HG02943 (cell line): ENCODE data around the gene CTTN.

Source experiments
- ATAC-seq: cut with Tn5 transposase; IDR thresholded peaks from one replicate; pipeline ENCODE4 v1.9.1; 2021; ENCODE audit warnings: mild to moderate bottlenecking, low read depth, moderate library complexity; ENCODE audit not compliant: unreplicated experiment

CTTN gene

DNA sequence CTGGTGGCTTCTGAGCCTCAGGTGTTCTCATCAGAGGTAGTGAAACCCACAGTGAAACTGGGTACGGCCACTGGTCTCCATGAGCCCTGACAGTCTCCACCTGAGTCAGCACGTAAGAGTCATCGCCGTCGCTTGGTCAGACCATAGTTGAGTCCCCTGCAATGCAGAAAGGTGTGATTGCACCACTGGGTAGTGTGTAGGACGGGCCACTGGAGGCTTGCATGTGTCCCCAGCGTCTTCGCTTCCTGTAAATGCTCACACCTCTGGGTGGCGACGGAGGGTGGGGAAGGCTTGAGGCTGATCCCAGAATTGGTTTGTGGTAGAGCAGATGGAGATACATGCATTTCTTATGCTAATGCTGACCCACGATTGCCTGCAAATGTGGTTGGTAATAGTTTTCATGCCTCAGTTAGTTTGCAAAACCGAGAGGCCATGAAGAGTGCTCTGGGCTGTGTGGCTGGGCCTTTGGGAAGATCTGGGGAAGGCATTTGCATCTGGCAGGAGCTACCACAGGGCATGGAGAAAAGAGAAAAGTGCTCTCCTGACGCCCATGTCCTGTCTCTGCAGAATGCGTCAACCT, 26.5 kb downstream of the CTTN start:
- ATAC-seq: no peak

DNA sequence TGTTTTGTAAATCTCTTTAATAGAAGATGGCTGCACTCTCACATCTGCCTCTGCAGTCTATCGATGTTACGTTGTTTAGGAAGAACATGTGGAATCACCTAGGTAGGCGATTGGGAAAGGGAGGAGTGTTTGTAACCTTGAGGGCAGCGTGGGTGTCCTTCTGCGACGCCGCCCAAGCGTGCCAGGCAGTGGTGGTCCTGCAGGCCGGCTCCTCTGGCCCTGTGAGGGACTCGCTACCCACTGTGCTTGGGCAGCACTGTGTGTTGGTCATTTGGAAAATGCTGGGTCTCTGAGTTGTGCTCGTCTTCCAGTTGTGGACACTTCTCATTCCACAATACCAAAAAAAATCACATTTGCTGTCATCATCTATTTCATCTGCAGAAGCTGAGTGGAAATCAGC, 29.1 kb downstream of the CTTN start:
- ATAC-seq: no peak

DNA sequence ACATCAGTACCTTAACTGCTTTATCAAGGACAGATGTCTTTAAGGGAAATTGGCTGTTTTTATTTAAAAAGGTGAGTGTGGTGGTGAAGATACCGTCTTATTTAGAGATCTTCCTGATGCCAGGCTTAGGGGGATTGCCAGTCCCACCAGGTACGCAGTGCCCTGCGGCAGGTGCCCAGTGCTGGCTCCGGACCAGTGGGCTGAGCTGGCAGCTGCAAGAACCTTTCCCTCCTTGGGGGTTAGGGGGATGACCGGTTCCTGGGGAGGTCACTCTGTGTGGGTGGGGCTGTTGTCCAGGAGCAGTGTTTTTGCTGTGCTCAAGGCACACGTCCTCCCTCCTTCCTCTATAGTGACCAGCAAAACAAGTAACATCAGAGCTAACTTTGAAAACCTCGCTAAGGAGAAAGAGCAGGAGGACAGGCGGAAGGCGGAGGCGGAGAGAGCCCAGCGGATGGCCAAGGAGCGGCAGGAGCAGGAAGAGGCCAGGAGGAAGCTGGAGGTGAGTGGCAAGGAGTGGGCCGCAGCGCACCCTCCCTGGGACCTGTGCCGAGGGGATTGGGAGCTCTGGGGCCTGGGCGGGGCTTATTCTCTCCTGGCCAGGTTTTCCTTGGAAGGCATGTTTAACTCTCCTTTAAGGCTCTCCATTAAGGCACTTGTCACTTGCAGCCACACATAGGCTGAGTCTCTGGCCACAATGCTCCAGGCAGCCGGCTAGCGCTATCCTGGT, 30.5 kb downstream of the CTTN start:
- no peak for ATAC-seq

DNA sequence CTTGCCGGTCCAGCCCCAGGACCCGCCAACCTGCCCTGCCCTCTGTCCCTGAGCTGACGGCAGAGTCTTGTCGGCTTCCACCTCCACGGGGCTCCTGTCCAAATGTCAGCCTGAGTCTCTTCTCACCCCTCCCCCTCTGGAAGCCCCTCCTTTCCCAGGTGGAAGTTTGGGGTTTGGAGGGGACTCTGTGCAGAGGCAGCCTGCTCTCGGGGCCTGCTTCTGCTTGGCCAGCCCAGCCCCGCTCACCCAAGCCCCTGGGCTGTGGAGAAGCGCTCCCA, 31.0 kb downstream of the CTTN start:
- no peak for ATAC-seq

DNA sequence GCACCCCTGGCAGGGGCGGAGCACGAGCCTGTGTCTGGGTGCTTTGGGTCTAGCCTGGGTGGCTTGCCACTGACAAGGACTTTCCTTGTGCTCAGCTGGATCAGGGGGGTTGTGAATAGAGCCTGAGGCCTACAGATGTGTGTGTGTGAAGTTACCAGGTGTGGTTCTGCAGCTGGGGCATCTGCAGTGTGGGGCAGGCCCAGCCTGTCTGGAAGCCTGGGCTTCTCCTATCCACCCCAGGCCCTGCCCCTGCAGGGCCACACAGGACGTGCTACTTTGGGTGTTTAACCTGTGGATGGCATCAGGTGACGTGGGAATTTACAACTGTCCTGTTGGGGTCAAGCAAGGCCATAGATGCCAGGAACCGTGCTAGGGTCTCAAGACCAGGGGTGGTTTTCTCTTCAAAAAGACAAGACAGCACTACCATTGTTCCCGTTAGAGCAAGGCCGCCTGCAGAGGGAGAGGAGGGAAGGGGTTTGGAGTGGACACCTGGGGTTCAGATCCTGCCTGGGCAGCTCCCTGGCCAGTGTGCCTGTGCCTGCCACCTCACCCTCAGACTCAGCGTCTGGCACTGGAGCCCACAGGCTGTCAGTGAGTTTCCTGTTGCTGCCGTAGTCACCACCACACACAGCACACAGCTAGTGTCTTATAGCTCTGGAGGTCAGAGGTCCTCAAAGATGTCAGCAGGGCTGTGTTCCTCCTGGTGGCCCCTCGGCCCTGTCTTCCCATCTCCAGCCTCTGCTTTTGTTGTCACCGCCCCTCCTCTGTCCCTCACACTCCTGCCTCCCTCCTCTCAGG, 31.6 kb downstream of the CTTN start:
- ATAC-seq: no peak

DNA sequence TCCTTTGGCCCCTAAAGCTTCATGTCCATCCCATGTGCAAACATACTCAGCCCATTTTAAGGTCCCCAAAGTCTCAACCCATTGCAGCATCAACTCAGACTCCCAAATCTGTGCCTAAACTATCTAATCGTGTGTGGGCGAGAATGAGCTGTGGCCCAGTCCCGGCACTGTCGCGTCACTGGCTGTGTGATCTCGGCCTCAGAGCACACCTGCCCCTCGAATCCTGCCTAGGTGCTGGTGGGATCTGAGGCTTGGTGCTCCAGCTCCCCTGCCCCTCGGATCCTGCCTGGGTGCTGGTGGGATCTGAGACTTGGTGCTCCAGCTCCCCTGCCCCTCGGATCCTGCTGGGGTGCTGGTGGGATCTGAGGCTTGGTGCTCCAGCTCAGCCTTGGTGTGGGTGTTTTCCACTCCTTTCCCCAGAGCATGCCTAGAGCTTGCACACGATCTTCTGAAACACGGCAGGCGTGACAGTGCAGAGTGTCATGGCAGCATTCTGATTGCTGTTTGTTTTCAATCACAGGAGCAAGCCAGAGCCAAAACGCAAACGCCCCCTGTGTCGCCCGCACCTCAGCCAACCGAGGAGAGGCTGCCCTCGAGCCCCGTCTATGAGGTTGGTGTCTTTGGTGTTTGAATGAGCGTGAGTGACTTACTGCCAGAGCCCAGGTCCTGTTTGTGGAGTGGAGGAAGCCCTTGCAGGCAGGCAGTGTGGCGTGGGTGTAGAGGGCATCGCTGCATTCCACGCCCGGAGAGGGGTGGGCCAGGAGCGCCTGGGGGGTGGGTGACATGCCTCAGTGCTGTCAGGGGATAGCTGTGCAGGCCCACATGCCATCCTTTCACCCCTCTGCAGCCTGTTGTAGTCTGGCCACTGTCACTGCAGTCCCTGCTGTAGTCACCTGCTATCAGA, 32.6 kb downstream of the CTTN start:
- ATAC-seq: no peak

DNA sequence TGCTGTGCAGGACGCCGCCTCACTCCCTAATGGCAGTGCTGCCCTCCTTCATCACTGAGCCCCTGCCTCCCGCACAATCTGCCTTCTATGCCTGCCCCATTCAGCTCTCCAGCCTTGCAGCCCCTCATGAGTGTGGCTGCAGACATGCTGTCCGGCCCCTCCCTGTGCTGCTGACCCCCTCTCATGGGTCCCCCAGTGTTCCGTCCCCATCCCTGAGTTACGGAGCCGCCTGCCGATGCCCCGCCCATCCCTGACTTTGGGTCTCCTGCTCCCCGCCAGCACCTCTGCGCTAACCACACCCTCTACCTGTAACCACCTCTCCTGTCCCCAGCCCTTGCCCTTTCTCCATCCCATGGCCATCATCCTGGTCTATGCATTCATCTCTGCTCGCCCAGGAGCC, 33.3 kb downstream of the CTTN start:
- no peak for ATAC-seq

DNA sequence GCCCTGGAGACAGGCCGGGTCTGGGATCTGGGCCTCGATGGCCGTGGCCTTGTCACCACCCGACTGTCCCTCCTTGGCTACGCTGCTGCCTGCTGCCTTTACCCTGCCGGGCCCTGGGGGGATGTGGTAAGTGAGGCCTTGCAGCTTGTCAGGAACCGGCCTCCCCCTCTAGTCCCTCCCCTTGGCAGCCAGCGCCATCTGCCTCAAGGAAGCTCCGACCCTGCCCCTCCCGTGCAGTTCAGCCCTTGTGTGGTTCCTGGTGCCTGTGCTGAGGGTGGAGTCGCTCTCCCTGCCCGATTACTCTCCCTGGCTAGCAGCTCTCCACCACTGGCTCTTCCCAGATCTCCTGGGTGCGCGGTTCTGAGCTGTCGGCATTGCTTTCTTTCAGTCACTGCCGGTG, 33.7 kb downstream of the CTTN start:
- no peak for ATAC-seq

DNA sequence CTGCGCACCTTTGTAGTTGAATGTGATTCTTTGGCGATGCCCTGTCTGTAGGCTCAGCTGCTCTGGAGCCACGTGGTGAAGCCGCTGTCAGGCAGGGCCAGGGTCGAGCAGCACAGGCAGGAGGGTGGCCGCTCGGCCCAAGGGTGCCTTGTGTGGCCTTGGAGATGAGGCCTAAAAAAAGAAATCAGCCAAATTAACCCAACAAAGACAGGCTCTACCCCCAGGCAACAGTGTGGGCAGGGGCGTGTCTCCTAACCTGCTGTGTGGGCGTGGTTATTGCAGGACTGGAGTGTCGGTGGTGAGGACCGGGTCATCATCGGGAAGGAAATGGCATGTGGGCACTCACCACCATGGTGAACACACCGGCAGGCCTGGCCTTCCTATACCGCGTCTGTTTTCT, 34.3 kb downstream of the CTTN start:
- no peak for ATAC-seq

DNA sequence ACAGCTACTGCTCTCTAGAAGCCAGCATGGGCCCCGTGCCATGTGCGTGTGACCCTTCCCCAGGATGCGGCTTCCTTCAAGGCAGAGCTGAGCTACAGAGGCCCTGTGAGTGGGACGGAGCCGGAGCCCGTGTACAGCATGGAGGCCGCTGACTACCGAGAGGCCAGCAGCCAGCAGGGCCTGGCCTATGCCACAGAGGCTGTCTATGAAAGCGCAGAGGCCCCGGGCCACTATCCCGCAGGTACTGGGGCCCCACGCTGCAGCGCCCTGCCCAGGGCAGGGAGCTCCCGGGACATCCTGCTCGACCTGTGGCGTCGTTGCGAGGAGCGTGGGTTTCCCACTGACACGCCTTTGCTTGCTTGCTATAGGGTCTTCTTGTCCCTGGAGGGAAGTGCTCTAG, 34.7 kb downstream of the CTTN start:
- no peak for ATAC-seq

DNA sequence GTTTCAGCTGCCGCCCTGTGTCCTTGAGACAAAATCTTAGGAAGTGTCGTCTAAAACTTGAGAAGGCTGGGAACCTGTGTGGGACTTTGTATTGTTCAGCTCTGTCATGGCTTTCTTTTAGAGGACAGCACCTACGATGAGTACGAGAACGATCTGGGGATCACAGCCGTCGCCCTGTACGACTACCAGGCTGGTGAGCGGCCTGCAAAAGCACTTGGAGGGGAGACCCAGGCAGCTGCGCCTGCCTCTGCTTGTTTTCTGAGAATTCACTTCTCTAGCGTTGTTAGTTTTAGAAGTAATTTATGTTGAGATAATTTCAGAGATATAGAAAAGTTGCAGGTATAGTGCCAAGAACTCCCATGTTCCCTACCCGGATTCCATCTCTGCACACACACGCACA, 35.2 kb downstream of the CTTN start:
- no peak for ATAC-seq

DNA sequence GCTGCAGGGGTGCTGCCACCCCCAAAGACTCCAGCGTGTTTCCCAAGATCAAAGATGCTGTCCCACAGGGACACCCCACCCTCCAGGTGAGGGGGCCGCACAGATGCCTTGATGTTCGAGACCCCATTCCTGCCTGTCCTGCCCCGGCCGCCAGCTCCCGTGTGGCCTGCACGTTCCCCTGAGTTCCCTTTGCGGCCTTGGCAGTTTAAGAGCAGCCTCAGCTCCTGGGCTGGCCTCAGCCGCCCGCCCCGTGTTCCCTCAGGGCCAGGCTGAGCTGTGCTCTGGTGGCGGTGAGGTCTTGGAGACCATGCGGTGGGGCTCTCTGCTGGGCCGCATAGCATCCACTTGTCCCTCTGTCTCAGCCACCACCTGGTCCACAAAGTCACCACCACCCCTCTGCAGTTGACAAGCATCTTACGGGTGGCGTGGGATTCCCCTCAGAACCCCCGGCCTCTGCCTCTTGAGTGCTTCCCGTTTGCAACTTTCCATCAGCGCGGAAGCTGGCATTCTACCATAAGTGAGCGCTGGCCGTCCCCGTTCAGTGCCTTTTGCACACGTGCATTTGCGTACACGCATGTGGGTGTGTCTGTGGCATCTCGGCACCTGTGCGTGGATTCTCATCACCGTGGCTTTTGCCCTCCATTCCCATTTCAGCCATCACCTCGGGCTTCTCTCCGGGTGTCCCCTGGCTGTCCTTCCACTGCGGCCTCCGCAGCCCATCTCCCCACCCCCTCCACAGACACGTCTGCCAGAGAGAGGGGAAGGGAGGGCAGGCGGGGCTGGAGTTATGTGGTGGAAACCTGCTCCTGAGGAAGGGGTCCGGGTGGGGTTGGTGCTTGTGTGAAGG, 35.9 kb downstream of the CTTN start:
- ATAC-seq: no peak

DNA sequence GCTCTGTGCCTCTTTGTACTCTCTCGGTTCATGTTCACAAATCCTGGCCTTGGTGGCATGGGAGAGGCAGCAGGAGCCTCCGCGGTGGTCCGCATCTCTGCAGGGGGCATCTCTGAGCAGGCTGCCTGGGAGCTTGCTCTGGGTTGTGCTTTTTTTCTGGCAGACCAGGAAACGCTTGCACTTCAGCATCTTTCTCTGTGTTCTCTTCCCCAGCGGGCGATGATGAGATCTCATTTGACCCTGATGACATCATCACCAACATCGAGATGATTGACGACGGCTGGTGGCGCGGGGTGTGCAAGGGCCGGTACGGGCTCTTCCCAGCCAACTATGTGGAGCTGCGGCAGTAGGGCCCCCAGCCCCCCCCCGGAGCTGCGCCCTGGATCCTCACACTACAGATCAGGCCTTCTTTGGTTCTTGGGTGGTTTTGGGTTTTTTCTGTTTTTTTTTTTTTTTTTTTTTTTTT, 36.5 kb downstream of the CTTN start:
- no peak for ATAC-seq

DNA sequence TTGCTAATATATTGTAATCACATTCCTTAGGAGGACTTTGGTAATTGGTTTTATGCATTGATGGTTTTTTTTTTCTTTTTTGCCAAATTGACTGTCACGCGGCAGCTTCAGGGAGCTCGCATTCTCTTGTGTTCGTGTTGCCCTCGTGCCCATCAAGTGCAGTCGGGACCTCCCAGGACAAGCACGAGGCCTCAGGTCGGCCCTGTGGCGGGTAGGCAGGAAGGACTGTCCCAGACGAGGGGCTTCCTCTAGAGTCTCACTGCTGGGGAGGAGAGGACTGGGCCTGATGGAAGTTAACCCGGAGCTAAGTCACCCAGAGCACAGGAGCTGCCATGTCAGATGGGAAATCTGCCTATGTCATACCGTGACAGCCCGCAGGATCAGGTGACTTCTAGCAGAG, 37.0 kb downstream of the CTTN start:
- ATAC-seq: no peak

DNA sequence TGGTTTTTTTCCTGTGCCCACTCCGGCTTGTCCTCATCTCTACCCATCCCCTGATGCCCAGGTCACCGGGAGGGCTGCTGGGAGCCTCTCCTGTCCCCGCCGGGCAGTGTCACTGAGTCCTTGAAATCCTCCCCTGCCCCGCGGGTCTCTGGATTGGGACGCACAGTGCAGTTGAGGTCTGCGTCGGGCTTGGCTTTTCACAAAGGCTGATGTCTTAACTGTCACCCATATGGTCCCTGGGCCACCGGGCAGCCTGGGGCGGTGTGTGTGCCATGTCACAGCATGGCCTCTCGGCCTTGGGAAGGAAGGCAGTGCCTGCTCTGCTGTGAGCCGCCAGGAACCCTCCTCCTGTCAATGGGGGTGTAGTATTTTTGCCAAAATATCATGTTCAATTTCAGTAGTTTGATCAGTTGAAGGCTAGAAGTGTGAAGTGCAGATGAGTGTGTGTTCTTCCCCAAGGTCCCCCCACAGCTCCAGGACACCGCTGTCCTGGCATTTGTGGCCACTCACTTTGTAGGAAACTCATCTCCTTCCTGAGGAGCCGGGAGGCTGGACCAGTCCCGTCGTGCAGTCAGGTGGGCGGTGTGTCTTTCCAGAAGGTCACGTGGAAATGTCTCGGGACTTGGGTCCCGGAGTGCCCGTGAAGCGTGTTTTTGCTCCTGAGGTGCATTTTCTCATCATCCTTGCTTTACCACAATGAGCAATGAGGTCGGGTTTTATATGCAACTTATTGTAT, 37.6 kb downstream of the CTTN start:
- no peak for ATAC-seq

DNA sequence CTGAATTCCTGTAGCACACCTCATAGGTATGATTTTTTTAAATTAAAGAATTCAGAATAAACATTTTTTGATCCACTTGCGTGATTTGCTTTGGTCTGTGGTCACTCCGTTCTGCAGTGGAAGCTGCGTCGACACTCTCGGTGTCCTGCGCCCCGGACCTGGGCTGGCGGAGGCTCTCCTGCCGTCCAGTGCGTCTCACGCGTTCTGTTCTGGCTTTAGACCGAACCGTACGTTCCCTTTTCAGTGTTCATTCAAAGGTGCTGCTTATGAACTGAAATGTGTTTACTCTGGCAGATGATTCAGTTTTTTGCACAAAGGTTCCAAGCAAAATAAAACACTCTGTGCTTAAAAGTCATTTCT, 38.2 kb downstream of the CTTN start:
- ATAC-seq: no peak

DNA sequence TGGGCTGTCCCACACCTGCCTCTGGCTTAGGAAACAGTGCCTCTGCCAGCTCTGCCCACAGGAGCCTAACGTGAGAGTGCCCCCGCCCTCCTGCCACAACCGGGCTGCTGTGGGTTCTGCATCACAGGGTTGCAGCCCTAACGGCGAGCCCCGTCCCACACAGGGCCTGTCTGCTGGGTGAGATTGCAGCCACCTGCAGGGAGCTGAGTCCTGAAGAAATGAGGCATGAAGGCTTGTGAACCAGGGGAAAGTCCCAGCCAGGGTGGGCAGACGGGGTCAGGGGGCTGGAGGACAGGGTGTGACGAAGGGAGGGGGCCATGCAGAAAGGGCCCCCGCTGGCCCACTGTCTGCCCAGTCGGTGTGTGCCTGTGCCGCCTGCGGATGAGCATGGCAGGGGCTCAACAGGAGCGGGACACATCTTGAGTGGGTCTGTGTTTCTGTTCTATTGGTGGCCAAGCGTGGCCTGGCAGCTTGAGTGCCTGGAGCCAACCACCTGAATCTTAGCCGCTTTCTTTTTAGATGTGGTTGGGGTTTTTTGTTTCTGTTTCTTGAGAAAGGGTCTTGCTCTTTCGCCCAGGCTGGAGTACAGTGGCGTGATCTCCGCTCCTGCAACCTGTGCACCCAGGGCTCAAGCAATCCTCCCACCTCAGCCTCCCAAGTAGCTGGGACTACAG, 38.9 kb downstream of the CTTN start:
- no peak for ATAC-seq

DNA sequence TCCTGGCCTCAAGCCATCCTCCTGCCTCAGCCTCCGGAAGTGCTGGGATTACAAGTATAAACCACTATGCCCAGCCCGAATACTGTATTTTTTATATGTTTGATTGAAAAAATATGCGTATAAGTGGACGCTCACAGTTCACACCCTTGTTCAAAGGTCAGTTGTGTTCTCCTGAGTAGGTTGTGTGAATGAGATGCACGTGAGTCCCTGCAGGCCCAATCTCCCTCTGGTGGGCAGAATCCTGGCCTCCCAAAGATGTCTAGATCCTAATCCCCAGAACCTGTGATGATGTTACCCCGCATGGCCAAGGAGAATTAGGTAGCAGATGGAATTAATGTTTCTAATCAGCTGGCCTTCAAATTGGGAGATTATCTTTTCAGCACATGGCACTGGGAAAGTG, 41.9 kb downstream of the CTTN start:
- ATAC-seq: no peak

DNA sequence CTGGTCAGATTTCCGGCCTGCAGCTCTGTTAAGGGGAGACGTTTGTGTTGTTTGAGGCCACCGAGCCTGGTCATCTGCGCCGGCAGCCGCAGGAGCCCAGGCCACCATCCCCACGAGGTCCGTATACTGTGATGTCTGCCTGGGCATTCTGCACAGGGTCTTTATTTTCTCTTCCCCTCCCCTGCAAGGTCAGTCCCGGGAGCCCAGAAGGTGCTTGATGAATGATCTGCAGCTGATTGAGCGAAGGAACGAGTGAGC, 45.4 kb downstream of the CTTN start:
- no peak for ATAC-seq
